Vagina (tissue), 2 donors: ENCODE data around the gene LAIR2.

Experiments used
- POLR2A ChIP-seq, 2 donors: fragments of 450-650 bp; IDR thresholded peaks; one replicate each; pipeline ENCODE4 v1.6.1; 2017; ENCODE audit warnings: antibody characterized with exemption in 2 of 2, mild to moderate bottlenecking in 2 of 2, moderate library complexity in 2 of 2
- POLR2AphosphoS5 ChIP-seq, 2 donors: sonication (generic); formaldehyde crosslinking; IDR thresholded peaks; one replicate each; pipeline ENCODE4 v1.9.0; 2017; ENCODE audit warnings: antibody characterized with exemption in 2 of 2, mild to moderate bottlenecking in 2 of 2, low read depth in 1 of 2; ENCODE audit not compliant: insufficient read depth in 1 of 2

- no peak for TF ChIP-seq POLR2AphosphoS5 (IDR thresholded peaks at IDR 0.05; ENCODE audit: insufficient read depth in 1 of 2, low read depth in 1 of 2)
- TF ChIP-seq POLR2A (IDR thresholded peaks at IDR 0.05) = no peak
Observed at GRCh38 chr19:54536956-54537355, 34.3 kb downstream of the LAIR2 start.
